GM23338 (cell line): ENCODE data around the gene PRKCH. TPM values are rescaled to one million over a fixed set of nuclear protein-coding genes. Genes with fewer than 3 reads are reported as not detected.

Experiments
- ATAC-seq: fragments of 200-7000 bp; cut with Tn5 transposase; 3 replicates; pipeline ENCODE4 v1.9.1; 2020
- DNase-seq: peaks from one replicate; pipeline ENCODE4 v3.0.0-alpha.2; 2015; ENCODE audit warnings: low spot score
- H2AFZ ChIP-seq: fragments of 200-600 bp; sonication (generic); 2 replicates; pipeline ENCODE4 v1.8.0; 2016; ENCODE audit warnings: antibody characterized with exemption, mild to moderate bottlenecking, moderate library complexity
- H3F3A ChIP-seq: fragments of 200-600 bp; sonication (generic); replicated peaks from 2 replicates; pipeline ENCODE4 v1.8.0; 2017; ENCODE audit warnings: antibody characterized with exemption, mixed run types, low read depth
- H3K27ac ChIP-seq: fragments of 200-600 bp; sonication (generic); 2 replicates; pipeline ENCODE4 v1.6.1; 2016; ENCODE audit warnings: low read depth
- H3K27me3 ChIP-seq: fragments of 200-600 bp; sonication (generic); 2 replicates; pipeline ENCODE4 v1.8.0; 2016; ENCODE audit warnings: mild to moderate bottlenecking, mixed run types, moderate library complexity; ENCODE audit not compliant: insufficient read depth
- H3K36me3 ChIP-seq: fragments of 200-600 bp; sonication (generic); 2 replicates; pipeline ENCODE4 v1.8.0; 2016; ENCODE audit warnings: mild to moderate bottlenecking; ENCODE audit not compliant: insufficient read depth
- H3K4me1 ChIP-seq: fragments of 200-600 bp; sonication (generic); 2 replicates; pipeline ENCODE4 v1.8.0; 2016; ENCODE audit warnings: mild to moderate bottlenecking, moderate library complexity; ENCODE audit not compliant: insufficient read depth
- H3K4me2 ChIP-seq: fragments of 200-600 bp; sonication (generic); 2 replicates; pipeline ENCODE4 v1.7.1; 2017; ENCODE audit warnings: mixed run types
- H3K4me3 ChIP-seq: fragments of 200-600 bp; sonication (generic); 2 replicates; pipeline ENCODE4 v1.6.1; 2016; ENCODE audit warnings: mixed run types
- H3K79me2 ChIP-seq: fragments of 200-600 bp; sonication (generic); replicated peaks from 2 replicates; pipeline ENCODE4 v1.8.0; 2017; ENCODE audit warnings: mild to moderate bottlenecking; ENCODE audit not compliant: insufficient read depth
- H3K9me2 ChIP-seq: fragments of 200-600 bp; sonication (generic); 2 replicates; pipeline ENCODE4 v1.8.0; 2017; ENCODE audit not compliant: insufficient read depth
- H4K20me1 ChIP-seq: fragments of 200-600 bp; sonication (generic); replicated peaks from 2 replicates; pipeline ENCODE4 v1.8.0; 2017; ENCODE audit warnings: mild to moderate bottlenecking; ENCODE audit not compliant: insufficient read depth
- H3K27ac Mint-ChIP-seq: 2 replicates; pipeline ENCODE4 v1.8.0; 2020; ENCODE audit warnings: inconsistent platforms, mild to moderate bottlenecking, moderate library complexity, mixed read lengths
- H3K27me3 Mint-ChIP-seq: 3 replicates; pipeline ENCODE4 v1.8.0; 2022; ENCODE audit warnings: low read depth, mild to moderate bottlenecking, moderate library complexity, mixed read lengths, inconsistent platforms; ENCODE audit not compliant: insufficient read depth, poor library complexity
- H3K36me3 Mint-ChIP-seq: 3 replicates; pipeline ENCODE4 v1.8.0; 2021; ENCODE audit warnings: low read depth, mild to moderate bottlenecking, inconsistent platforms, moderate library complexity, mixed read lengths
- H3K4me1 Mint-ChIP-seq: 3 replicates; pipeline ENCODE4 v1.8.0; 2020; ENCODE audit warnings: mild to moderate bottlenecking, inconsistent platforms, mixed read lengths
- H3K4me3 Mint-ChIP-seq: 3 replicates; pipeline ENCODE4 v1.8.0; 2021; ENCODE audit warnings: moderate library complexity, mild to moderate bottlenecking, inconsistent platforms, mixed read lengths
- H3K9me3 Mint-ChIP-seq: 3 replicates; pipeline ENCODE4 v1.8.0; 2020; ENCODE audit warnings: moderate library complexity, mild to moderate bottlenecking, inconsistent platforms, mixed read lengths
- CREB1 ChIP-seq: fragments of 250-450 bp; sonication (Bioruptor Pico); IDR thresholded peaks from 2 replicates; pipeline ENCODE4 v1.5.0; 2020; ENCODE audit warnings: low read depth, mild to moderate bottlenecking, moderate library complexity
- EZH2 ChIP-seq: fragments of 200-600 bp; sonication (generic); IDR thresholded peaks from one replicate; pipeline ENCODE4 v1.8.0; 2017; ENCODE audit warnings: antibody characterized with exemption, mild to moderate bottlenecking, low read depth; ENCODE audit not compliant: unreplicated experiment
- EZH2phosphoT487 ChIP-seq: fragments of 200-600 bp; sonication (generic); IDR thresholded peaks from one replicate; pipeline ENCODE4 v1.8.1; 2018; ENCODE audit warnings: antibody characterized with exemption; ENCODE audit not compliant: unreplicated experiment
- JUNB ChIP-seq: IDR thresholded peaks from one replicate; pipeline ENCODE4 v1.6.1; 2016; ENCODE audit warnings: antibody characterized with exemption; ENCODE audit not compliant: unreplicated experiment
- NANOG ChIP-seq: IDR thresholded peaks from 2 replicates; pipeline ENCODE4 v1.6.1; 2016; ENCODE audit warnings: antibody characterized with exemption, borderline replicate concordance
- POLR2AphosphoS5 ChIP-seq: IDR thresholded peaks from 2 replicates; pipeline ENCODE4 v1.6.1; 2016; ENCODE audit warnings: antibody characterized with exemption, low read depth
- STAT1 ChIP-seq: IDR thresholded peaks from one replicate; pipeline ENCODE4 v1.6.1; 2016; ENCODE audit warnings: antibody characterized with exemption; ENCODE audit not compliant: unreplicated experiment
- ZNF114 ChIP-seq: fragments of 250-450 bp; sonication (Bioruptor Pico); IDR thresholded peaks from 2 replicates; pipeline ENCODE4 v1.5.0; 2020; ENCODE audit warnings: mild to moderate bottlenecking, moderate library complexity
- ZNF331 ChIP-seq: fragments of 250-450 bp; sonication (Bioruptor Pico); IDR thresholded peaks from 2 replicates; pipeline ENCODE4 v1.5.0; 2020; ENCODE audit warnings: low read depth, mild to moderate bottlenecking, moderate library complexity
- polyA plus RNA-seq: library from polyadenylated mRNA; unstranded; fragments of >200 nt; fragmentation: Nextera tagmentation; extraction: Ambion mirVana; gene quantifications from 2 replicates; pipeline ENCODE4 v1.2.1, GENCODE V29; 2016
- total RNA-seq: library from RNA; depleted of rRNA; stranded (reverse); fragments of >200 nt; shearing (Covaris generic); gene quantifications from 2 replicates; pipeline ENCODE4 v1.2.3, GENCODE V29; 2014
- TF ChIP-seq, protein P1 (sequence below): IDR thresholded peaks from one replicate; pipeline ENCODE4 v1.6.1; 2018; ENCODE audit warnings: antibody characterized with exemption; ENCODE audit not compliant: unreplicated experiment
- TF ChIP-seq, protein P2 (sequence below): IDR thresholded peaks from 2 replicates; pipeline ENCODE4 v1.6.1; 2016; ENCODE audit warnings: antibody characterized with exemption
- TF ChIP-seq, protein P3 (sequence below): fragments of 250-450 bp; sonication (Bioruptor Pico); IDR thresholded peaks from 2 replicates; pipeline ENCODE4 v1.5.0; 2020; ENCODE audit warnings: mild to moderate bottlenecking, moderate library complexity
- TF ChIP-seq, protein P4 (sequence below), 2 experiments: fragments of 200-600 bp in 1 of 2; sonication (generic) in 1 of 2; conservative IDR thresholded peaks; 2 replicates each; pipeline versions ENCODE4 v1.5.1 to v1.6.1; 2016 to 2017; ENCODE audit warnings: antibody characterized with exemption in 2 of 2, low read depth in 2 of 2, mild to moderate bottlenecking in 2 of 2, moderate library complexity in 1 of 2

The PRKCH gene
- total and polyA plus RNA-seq, 2 experiments from 2014 or later = 5.4 to 10.1 TPM

DNA sequence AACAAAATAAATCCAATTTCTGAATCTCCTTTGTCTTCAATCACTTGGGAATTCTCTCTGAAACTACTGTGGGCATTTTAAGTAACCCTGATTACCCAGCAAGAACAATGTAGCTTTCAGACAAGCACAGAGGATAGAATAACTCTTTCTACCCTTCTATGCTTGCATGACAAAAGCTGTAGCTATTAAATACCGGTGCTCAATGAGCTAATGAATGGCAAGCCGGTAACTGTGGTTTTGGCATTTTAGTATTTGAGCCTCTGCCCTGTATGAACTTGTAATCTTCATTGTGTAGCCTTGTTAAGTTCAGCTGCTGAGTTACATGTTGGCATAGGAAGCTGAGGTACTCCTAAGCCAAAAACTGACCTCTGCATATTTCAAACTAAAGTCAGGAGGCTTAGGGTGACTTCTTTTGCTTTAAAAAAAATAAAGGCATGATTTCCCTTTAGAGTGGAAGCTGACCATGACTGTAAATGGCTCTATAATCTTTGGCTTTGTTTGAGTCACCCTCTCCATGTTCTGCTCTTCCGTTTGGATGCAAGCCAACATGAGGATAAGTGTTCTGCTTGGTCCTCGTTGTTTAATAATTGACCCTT lies 202.9 kb downstream of the PRKCH start:
- Histone ChIP-seq H3K36me3 (no peaks in the 10 kb centered on the region), H3K79me2 (no peaks in the 10 kb centered on the region), H3K4me3 (no peak overlapping the region), H3K27me3 (no peaks in the 10 kb centered on the region), H3F3A (no peaks in the 10 kb centered on the region), H2AFZ (peak overlapping the region; percentile 40; the same call in 1 of the 2 replicates), H3K27ac (no peak overlapping the region), H3K4me1 (peaks cover 8% of the 10 kb centered on the region), H4K20me1 (no peaks in the 10 kb centered on the region), H3K9me2 (no peaks in the 10 kb centered on the region), H3K4me2 (no peak overlapping the region)
- ATAC-seq (no peak; the same call in 2 of the 3 replicates), DNase-seq (no peak)
- H3K4me3 Mint-ChIP-seq = no peak overlapping the region
- TF ChIP-seq JUNB = no peak
- TF ChIP-seq, protein P1, sequence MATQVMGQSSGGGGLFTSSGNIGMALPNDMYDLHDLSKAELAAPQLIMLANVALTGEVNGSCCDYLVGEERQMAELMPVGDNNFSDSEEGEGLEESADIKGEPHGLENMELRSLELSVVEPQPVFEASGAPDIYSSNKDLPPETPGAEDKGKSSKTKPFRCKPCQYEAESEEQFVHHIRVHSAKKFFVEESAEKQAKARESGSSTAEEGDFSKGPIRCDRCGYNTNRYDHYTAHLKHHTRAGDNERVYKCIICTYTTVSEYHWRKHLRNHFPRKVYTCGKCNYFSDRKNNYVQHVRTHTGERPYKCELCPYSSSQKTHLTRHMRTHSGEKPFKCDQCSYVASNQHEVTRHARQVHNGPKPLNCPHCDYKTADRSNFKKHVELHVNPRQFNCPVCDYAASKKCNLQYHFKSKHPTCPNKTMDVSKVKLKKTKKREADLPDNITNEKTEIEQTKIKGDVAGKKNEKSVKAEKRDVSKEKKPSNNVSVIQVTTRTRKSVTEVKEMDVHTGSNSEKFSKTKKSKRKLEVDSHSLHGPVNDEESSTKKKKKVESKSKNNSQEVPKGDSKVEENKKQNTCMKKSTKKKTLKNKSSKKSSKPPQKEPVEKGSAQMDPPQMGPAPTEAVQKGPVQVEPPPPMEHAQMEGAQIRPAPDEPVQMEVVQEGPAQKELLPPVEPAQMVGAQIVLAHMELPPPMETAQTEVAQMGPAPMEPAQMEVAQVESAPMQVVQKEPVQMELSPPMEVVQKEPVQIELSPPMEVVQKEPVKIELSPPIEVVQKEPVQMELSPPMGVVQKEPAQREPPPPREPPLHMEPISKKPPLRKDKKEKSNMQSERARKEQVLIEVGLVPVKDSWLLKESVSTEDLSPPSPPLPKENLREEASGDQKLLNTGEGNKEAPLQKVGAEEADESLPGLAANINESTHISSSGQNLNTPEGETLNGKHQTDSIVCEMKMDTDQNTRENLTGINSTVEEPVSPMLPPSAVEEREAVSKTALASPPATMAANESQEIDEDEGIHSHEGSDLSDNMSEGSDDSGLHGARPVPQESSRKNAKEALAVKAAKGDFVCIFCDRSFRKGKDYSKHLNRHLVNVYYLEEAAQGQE = no peak
- TF ChIP-seq, protein P2, sequence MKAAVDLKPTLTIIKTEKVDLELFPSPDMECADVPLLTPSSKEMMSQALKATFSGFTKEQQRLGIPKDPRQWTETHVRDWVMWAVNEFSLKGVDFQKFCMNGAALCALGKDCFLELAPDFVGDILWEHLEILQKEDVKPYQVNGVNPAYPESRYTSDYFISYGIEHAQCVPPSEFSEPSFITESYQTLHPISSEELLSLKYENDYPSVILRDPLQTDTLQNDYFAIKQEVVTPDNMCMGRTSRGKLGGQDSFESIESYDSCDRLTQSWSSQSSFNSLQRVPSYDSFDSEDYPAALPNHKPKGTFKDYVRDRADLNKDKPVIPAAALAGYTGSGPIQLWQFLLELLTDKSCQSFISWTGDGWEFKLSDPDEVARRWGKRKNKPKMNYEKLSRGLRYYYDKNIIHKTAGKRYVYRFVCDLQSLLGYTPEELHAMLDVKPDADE = no peak
- no peak for TF ChIP-seq EZH2
- TF ChIP-seq POLR2AphosphoS5 = no peak
- TF ChIP-seq, protein P3, sequence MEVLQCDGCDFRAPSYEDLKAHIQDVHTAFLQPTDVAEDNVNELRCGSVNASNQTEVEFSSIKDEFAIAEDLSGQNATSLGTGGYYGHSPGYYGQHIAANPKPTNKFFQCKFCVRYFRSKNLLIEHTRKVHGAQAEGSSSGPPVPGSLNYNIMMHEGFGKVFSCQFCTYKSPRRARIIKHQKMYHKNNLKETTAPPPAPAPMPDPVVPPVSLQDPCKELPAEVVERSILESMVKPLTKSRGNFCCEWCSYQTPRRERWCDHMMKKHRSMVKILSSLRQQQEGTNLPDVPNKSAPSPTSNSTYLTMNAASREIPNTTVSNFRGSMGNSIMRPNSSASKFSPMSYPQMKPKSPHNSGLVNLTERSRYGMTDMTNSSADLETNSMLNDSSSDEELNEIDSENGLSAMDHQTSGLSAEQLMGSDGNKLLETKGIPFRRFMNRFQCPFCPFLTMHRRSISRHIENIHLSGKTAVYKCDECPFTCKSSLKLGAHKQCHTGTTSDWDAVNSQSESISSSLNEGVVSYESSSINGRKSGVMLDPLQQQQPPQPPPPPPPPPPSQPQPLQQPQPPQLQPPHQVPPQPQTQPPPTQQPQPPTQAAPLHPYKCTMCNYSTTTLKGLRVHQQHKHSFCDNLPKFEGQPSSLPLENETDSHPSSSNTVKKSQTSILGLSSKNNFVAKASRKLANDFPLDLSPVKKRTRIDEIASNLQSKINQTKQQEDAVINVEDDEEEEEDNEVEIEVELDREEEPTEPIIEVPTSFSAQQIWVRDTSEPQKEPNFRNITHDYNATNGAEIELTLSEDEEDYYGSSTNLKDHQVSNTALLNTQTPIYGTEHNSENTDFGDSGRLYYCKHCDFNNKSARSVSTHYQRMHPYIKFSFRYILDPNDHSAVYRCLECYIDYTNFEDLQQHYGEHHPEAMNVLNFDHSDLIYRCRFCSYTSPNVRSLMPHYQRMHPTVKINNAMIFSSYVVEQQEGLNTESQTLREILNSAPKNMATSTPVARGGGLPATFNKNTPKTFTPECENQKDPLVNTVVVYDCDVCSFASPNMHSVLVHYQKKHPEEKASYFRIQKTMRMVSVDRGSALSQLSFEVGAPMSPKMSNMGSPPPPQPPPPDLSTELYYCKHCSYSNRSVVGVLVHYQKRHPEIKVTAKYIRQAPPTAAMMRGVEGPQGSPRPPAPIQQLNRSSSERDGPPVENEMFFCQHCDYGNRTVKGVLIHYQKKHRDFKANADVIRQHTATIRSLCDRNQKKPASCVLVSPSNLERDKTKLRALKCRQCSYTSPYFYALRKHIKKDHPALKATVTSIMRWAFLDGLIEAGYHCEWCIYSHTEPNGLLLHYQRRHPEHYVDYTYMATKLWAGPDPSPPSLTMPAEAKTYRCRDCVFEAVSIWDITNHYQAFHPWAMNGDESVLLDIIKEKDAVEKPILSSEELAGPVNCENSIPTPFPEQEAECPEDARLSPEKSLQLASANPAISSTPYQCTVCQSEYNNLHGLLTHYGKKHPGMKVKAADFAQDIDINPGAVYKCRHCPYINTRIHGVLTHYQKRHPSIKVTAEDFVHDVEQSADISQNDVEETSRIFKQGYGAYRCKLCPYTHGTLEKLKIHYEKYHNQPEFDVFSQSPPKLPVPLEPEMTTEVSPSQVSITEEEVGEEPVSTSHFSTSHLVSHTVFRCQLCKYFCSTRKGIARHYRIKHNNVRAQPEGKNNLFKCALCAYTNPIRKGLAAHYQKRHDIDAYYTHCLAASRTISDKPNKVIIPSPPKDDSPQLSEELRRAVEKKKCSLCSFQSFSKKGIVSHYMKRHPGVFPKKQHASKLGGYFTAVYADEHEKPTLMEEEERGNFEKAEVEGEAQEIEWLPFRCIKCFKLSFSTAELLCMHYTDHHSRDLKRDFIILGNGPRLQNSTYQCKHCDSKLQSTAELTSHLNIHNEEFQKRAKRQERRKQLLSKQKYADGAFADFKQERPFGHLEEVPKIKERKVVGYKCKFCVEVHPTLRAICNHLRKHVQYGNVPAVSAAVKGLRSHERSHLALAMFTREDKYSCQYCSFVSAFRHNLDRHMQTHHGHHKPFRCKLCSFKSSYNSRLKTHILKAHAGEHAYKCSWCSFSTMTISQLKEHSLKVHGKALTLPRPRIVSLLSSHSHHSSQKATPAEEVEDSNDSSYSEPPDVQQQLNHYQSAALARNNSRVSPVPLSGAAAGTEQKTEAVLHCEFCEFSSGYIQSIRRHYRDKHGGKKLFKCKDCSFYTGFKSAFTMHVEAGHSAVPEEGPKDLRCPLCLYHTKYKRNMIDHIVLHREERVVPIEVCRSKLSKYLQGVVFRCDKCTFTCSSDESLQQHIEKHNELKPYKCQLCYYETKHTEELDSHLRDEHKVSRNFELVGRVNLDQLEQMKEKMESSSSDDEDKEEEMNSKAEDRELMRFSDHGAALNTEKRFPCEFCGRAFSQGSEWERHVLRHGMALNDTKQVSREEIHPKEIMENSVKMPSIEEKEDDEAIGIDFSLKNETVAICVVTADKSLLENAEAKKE (CRISPR knock-in tag) = no peak
- no peak for TF ChIP-seq CREB1 (CRISPR knock-in tag)
- TF ChIP-seq NANOG = no peak
- no peak for TF ChIP-seq ZNF331 (CRISPR knock-in tag)
- TF ChIP-seq STAT1 = no peak
- no peak for TF ChIP-seq ZNF114
- TF ChIP-seq EZH2phosphoT487 = no peak
- TF ChIP-seq, protein P4, sequence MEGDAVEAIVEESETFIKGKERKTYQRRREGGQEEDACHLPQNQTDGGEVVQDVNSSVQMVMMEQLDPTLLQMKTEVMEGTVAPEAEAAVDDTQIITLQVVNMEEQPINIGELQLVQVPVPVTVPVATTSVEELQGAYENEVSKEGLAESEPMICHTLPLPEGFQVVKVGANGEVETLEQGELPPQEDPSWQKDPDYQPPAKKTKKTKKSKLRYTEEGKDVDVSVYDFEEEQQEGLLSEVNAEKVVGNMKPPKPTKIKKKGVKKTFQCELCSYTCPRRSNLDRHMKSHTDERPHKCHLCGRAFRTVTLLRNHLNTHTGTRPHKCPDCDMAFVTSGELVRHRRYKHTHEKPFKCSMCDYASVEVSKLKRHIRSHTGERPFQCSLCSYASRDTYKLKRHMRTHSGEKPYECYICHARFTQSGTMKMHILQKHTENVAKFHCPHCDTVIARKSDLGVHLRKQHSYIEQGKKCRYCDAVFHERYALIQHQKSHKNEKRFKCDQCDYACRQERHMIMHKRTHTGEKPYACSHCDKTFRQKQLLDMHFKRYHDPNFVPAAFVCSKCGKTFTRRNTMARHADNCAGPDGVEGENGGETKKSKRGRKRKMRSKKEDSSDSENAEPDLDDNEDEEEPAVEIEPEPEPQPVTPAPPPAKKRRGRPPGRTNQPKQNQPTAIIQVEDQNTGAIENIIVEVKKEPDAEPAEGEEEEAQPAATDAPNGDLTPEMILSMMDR (conservative IDR thresholded peaks at IDR 0.05; ENCODE audit: low read depth in 2 of 2) = no peak
- no peak overlapping the region; the same call in 1 of the 2 replicates for H3K27ac Mint-ChIP-seq
- H3K36me3 Mint-ChIP-seq = no peaks in the 10 kb centered on the region
- peaks cover 28% of the 10 kb centered on the region for H3K4me1 Mint-ChIP-seq
- H3K9me3 Mint-ChIP-seq = no peaks in the 10 kb centered on the region
- peaks cover 10% of the 10 kb centered on the region for H3K27me3 Mint-ChIP-seq
